ENCODE results near the gene ATP6V1F.

ATP6V1F gene

DNA sequence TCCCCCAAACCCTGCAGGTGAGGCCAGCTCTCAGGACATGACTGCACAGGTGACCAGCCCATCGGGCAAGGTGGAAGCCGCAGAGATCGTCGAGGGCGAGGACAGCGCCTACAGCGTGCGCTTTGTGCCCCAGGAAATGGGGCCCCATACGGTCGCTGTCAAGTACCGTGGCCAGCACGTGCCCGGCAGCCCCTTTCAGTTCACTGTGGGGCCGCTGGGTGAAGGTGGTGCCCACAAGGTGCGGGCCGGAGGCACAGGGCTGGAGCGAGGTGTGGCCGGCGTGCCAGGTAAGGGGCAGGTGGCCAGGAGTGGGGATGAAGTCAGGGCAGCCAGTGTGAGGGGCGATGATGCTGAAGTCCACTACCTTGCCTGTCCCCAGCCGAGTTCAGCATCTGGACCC is 8.3 kb upstream of the ATP6V1F start:
- H3K79me2 ChIP-seq (ENCODE audit: low read length): no peaks in the 10 kb centered on the region
- no peak overlapping the region for H3K4me3 ChIP-seq (ENCODE audit: low read length)
- no peaks in the 10 kb centered on the region for H3K36me3 ChIP-seq (replicated peaks; ENCODE audit: low read depth, low read length)
- no peak overlapping the region for H3K9ac ChIP-seq (ENCODE audit: low read length)
- no peaks in the 10 kb centered on the region for H3K9me3 ChIP-seq (ENCODE audit: insufficient read depth, low read length)
- no peak overlapping the region for H2AFZ ChIP-seq (ENCODE audit: low read depth, low read length)
- no peaks in the 10 kb centered on the region for H4K20me1 ChIP-seq (ENCODE audit: insufficient read depth, low read length)
- peaks cover 5% of the 10 kb centered on the region for H3K4me1 ChIP-seq (ENCODE audit: low read length)
- no peak overlapping the region for H3K4me2 ChIP-seq (ENCODE audit: low read length)
- no peak overlapping the region for H3K27ac ChIP-seq (ENCODE audit: low read length)
- no peak for TF ChIP-seq EZH2phosphoT487 (IDR thresholded peaks at IDR 0.05; ENCODE audit: low read depth)
- TF ChIP-seq, protein P1, sequence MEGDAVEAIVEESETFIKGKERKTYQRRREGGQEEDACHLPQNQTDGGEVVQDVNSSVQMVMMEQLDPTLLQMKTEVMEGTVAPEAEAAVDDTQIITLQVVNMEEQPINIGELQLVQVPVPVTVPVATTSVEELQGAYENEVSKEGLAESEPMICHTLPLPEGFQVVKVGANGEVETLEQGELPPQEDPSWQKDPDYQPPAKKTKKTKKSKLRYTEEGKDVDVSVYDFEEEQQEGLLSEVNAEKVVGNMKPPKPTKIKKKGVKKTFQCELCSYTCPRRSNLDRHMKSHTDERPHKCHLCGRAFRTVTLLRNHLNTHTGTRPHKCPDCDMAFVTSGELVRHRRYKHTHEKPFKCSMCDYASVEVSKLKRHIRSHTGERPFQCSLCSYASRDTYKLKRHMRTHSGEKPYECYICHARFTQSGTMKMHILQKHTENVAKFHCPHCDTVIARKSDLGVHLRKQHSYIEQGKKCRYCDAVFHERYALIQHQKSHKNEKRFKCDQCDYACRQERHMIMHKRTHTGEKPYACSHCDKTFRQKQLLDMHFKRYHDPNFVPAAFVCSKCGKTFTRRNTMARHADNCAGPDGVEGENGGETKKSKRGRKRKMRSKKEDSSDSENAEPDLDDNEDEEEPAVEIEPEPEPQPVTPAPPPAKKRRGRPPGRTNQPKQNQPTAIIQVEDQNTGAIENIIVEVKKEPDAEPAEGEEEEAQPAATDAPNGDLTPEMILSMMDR (IDR thresholded peaks at IDR 0.05; ENCODE audit: low read depth, low read length): no peak
- no peaks in the 10 kb centered on the region for H3K27me3 ChIP-seq (ENCODE audit: low read depth, low read length)

DNA sequence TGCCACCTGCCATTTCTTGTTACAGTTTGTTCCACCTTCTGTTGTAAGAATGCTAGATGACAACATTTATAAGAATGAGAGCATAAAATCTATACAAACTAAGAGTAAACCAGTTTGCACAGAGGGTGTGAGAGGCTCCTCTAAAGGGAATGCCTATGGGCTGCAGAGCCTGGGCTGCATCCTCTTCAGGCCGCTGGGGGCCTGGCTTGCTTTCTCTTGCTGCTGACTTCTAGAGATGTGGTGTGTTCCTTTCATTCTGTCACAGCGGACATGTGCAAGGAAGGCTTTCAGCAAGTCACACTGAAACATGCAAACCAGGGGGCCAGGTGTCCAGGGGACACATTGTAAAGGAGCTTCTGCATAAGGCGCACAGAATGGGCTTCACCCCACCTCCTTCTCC is 7.1 kb upstream of the ATP6V1F start:
- Histone ChIP-seq H3K4me1 (ENCODE audit: low read length) (peaks cover 17% of the 10 kb centered on the region), H3K9me3 (ENCODE audit: insufficient read depth, low read length) (no peaks in the 10 kb centered on the region), H3K79me2 (ENCODE audit: low read length) (no peaks in the 10 kb centered on the region), H3K27ac (ENCODE audit: low read length) (no peak overlapping the region), H3K4me2 (ENCODE audit: low read length) (no peak overlapping the region), H2AFZ (ENCODE audit: low read depth, low read length) (no peak overlapping the region), H3K36me3 (replicated peaks; ENCODE audit: low read depth, low read length) (no peaks in the 10 kb centered on the region), H3K4me3 (ENCODE audit: low read length) (no peak overlapping the region), H3K27me3 (ENCODE audit: low read depth, low read length) (no peaks in the 10 kb centered on the region), H4K20me1 (ENCODE audit: insufficient read depth, low read length) (no peaks in the 10 kb centered on the region), H3K9ac (ENCODE audit: low read length) (no peak overlapping the region)
- TF ChIP-seq, protein P1 (IDR thresholded peaks at IDR 0.05; ENCODE audit: low read depth, low read length): no peak
- no peak for TF ChIP-seq EZH2phosphoT487 (IDR thresholded peaks at IDR 0.05; ENCODE audit: low read depth)

DNA sequence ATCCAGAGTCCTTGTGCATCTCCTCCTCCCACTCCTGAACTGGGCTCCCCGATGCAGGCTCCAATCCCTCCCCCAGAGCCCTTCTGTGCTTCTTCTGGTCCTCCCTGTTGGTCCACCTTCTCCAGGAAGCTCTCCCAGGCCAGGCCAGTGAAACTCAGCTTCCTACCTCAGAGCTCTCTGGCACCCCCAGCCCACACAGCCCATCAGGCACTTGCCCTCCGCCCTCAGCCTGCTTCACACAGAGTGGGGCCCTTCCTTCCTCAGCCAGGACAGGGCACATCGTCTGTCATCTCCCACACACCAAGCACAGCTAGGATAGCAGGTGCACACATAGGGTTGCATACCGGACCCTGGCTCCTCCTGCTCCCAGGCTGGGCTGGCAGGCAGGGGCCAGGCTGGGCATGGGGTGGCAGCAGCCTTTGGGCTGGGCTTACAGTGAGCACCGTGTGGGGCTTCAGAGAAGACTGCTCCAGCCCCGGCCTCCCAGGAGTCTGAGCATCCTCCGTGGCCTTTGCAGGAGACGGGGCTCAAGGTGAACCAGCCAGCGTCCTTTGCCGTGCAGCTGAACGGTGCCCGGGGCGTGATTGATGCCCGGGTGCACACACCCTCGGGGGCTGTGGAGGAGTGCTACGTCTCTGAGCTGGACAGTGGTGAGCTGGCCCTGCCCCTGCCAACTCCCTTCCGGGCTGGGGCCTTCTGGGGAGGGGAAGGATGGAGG is 6.5 kb upstream of the ATP6V1F start:
- H3K9ac ChIP-seq (ENCODE audit: low read length): no peak overlapping the region
- no peaks in the 10 kb centered on the region for H3K36me3 ChIP-seq (replicated peaks; ENCODE audit: low read depth, low read length)
- TF ChIP-seq, protein P1 (IDR thresholded peaks at IDR 0.05; ENCODE audit: low read depth, low read length): no peak
- no peak for TF ChIP-seq EZH2phosphoT487 (IDR thresholded peaks at IDR 0.05; ENCODE audit: low read depth)
- no peaks in the 10 kb centered on the region for H3K9me3 ChIP-seq (ENCODE audit: insufficient read depth, low read length)
- no peak overlapping the region for H2AFZ ChIP-seq (ENCODE audit: low read depth, low read length)
- no peaks in the 10 kb centered on the region for H4K20me1 ChIP-seq (ENCODE audit: insufficient read depth, low read length)
- H3K4me3 ChIP-seq (ENCODE audit: low read length): no peak overlapping the region
- no peak overlapping the region for H3K27ac ChIP-seq (ENCODE audit: low read length)
- H3K27me3 ChIP-seq (ENCODE audit: low read depth, low read length): no peaks in the 10 kb centered on the region
- H3K79me2 ChIP-seq (ENCODE audit: low read length): no peaks in the 10 kb centered on the region
- peaks cover 17% of the 10 kb centered on the region for H3K4me1 ChIP-seq (ENCODE audit: low read length)
- no peak overlapping the region for H3K4me2 ChIP-seq (ENCODE audit: low read length)

DNA sequence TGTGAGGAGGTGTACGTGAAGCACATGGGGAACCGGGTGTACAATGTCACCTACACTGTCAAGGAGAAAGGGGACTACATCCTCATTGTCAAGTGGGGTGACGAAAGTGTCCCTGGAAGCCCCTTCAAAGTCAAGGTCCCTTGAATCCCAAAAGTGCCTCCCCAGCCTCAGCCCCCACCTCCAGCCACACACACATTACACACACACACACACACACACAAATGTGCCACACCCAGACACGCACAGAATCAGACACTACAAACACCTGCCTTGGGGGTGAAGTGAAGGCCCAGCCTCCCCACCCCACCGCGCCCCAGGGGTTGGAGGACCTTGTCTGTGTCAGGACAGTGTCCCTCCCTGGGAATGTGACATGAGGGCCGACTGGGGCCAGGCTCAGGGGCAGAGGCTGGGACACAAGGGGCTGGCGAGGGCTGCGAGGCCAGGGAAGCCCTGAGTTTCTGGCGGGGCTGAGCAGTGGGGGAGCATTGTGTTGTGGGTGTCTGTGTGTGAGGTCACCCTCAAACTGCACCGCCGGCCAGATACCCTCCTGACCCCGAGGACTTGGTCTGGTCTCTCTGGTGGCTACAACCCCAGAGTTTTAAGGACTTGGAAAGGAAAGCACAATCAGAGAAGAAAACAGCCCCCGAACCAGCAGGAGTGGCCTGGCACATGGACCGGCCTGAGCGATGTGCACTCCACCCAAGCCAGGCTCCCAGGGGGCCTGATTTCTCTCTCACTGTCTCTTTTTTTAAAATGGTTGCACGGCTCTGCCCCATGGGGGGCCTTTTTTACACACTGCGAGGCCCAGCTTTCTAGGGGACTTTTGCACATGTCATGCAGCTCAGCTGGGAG is 4.0 kb upstream of the ATP6V1F start:
- H3K4me3 ChIP-seq (ENCODE audit: low read length): no peak overlapping the region
- no peak overlapping the region for H3K27ac ChIP-seq (ENCODE audit: low read length)
- no peaks in the 10 kb centered on the region for H3K9me3 ChIP-seq (ENCODE audit: insufficient read depth, low read length)
- no peak for TF ChIP-seq EZH2phosphoT487 (IDR thresholded peaks at IDR 0.05; ENCODE audit: low read depth)
- TF ChIP-seq, protein P1 (IDR thresholded peaks at IDR 0.05; ENCODE audit: low read depth, low read length): no peak
- H3K4me1 ChIP-seq (ENCODE audit: low read length): peaks cover 22% of the 10 kb centered on the region
- H3K79me2 ChIP-seq (ENCODE audit: low read length): peaks cover 9% of the 10 kb centered on the region
- no peak overlapping the region for H2AFZ ChIP-seq (ENCODE audit: low read depth, low read length)
- H3K9ac ChIP-seq (ENCODE audit: low read length): no peak overlapping the region
- no peaks in the 10 kb centered on the region for H3K36me3 ChIP-seq (replicated peaks; ENCODE audit: low read depth, low read length)
- no peaks in the 10 kb centered on the region for H4K20me1 ChIP-seq (ENCODE audit: insufficient read depth, low read length)
- H3K27me3 ChIP-seq (ENCODE audit: low read depth, low read length): no peaks in the 10 kb centered on the region
- no peak overlapping the region for H3K4me2 ChIP-seq (ENCODE audit: low read length)
